Measurements from ENCODE around the gene SIRPB1. TPM values are rescaled to one million over a fixed set of nuclear protein-coding genes. Genes with fewer than 3 reads are reported as not detected.

Gene SIRPB1
- total RNA-seq, 1 experiment from 2014 or later, result 11.6 TPM

DNA sequence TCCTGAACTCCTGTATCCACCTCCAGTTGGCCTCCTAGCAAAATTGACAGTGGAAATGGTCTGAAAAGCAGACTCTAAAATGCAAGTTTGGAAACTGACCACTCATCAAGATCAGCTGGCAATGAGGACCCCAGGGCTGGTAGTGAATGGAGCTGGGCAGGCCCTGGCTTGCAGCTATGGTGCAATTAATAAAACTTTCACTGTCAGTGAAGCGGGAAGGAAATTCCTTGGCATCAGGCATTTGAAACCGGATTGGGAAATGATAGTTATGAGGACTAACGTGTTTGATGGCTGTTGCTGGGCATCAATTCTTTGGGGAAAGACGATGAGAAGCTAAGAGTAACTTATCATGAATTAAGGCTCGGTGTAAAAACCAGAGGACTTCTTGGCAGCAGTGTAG, 19.1 kb downstream of the SIRPB1 start:
- no peaks in the 10 kb centered on the region for H3K79me2 ChIP-seq (ENCODE audit: low read length)
- H3K9me3 ChIP-seq (ENCODE audit: low read length), result no peaks in the 10 kb centered on the region
- H3K9ac ChIP-seq (ENCODE audit: low read length), result no peak overlapping the region
- ChIA-PET POLR2A (ENCODE audit: unreplicated experiment) (no interaction called here), CTCF (no interaction called here)
- no peaks in the 10 kb centered on the region for H3K27me3 ChIP-seq (ENCODE audit: low read length)
- no peak overlapping the region for H3K27ac ChIP-seq (ENCODE audit: low read length)
- H3K4me3 ChIP-seq (ENCODE audit: low read length), result no peak overlapping the region
- no peak overlapping the region for H2AFZ ChIP-seq (ENCODE audit: low read length)
- H4K20me1 ChIP-seq (ENCODE audit: low read length), result no peaks in the 10 kb centered on the region
- TF ChIP-seq, protein P1, sequence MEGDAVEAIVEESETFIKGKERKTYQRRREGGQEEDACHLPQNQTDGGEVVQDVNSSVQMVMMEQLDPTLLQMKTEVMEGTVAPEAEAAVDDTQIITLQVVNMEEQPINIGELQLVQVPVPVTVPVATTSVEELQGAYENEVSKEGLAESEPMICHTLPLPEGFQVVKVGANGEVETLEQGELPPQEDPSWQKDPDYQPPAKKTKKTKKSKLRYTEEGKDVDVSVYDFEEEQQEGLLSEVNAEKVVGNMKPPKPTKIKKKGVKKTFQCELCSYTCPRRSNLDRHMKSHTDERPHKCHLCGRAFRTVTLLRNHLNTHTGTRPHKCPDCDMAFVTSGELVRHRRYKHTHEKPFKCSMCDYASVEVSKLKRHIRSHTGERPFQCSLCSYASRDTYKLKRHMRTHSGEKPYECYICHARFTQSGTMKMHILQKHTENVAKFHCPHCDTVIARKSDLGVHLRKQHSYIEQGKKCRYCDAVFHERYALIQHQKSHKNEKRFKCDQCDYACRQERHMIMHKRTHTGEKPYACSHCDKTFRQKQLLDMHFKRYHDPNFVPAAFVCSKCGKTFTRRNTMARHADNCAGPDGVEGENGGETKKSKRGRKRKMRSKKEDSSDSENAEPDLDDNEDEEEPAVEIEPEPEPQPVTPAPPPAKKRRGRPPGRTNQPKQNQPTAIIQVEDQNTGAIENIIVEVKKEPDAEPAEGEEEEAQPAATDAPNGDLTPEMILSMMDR (conservative IDR thresholded peaks at IDR 0.05; ENCODE audit: low read depth, low read length), result no peak
- TF ChIP-seq EZH2phosphoT487 (IDR thresholded peaks at IDR 0.05; ENCODE audit: borderline replicate concordance, low read length) (no peak), EZH2 (IDR thresholded peaks at IDR 0.05; ENCODE audit: low read length, unreplicated experiment) (no peak)
- H3K36me3 ChIP-seq (ENCODE audit: low read depth, low read length), result no peaks in the 10 kb centered on the region
- H3K4me1 ChIP-seq (ENCODE audit: insufficient read depth, low read length), result no peaks in the 10 kb centered on the region
- no peaks in the 10 kb centered on the region for H3F3A ChIP-seq (ENCODE audit: low read length, unreplicated experiment)
- ATAC-seq (no peak), DNase-seq (no peak)
- H3K4me2 ChIP-seq (ENCODE audit: low read length), result no peak overlapping the region
- H3K9me2 ChIP-seq (replicated peaks; ENCODE audit: low read length), result no peaks in the 10 kb centered on the region
- no TSS peak for BruUV-seq (replicated peaks)
- intact Hi-C loops (cut with micrococcal nuclease), result no loop called here

DNA sequence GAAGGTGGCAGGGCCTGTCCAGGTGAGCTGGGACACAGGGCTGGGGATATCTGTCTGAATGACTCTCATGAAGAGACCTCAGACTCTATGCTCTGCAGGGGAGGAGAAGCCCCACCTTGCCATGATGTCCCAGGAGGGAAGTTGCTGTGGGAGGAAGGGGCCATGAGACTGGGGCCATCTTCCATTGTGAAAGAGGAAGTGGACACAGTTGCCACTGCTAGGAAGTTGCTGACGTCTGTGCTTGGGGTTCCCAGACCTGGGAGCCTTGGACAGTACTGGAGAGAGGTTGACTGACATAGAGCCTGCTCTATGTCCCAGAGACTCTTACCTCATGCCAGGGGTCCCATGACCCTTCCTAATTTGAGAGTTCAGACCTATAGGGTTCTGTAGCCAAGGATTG, 24.5 kb downstream of the SIRPB1 start:
- Histone ChIP-seq H3K9ac (ENCODE audit: low read length) (no peak overlapping the region), H3F3A (ENCODE audit: low read length, unreplicated experiment) (no peaks in the 10 kb centered on the region), H3K9me3 (ENCODE audit: low read length) (no peaks in the 10 kb centered on the region), H3K79me2 (ENCODE audit: low read length) (no peaks in the 10 kb centered on the region), H3K4me1 (ENCODE audit: insufficient read depth, low read length) (no peaks in the 10 kb centered on the region), H3K9me2 (replicated peaks; ENCODE audit: low read length) (no peaks in the 10 kb centered on the region), H3K27ac (ENCODE audit: low read length) (no peak overlapping the region), H3K27me3 (ENCODE audit: low read length) (no peaks in the 10 kb centered on the region), H3K4me2 (ENCODE audit: low read length) (no peak overlapping the region), H2AFZ (ENCODE audit: low read length) (no peak overlapping the region), H3K36me3 (ENCODE audit: low read depth, low read length) (no peaks in the 10 kb centered on the region), H4K20me1 (ENCODE audit: low read length) (no peaks in the 10 kb centered on the region), H3K4me3 (ENCODE audit: low read length) (no peak overlapping the region)
- ChIA-PET CTCF (no interaction called here), POLR2A (ENCODE audit: unreplicated experiment) (no interaction called here)
- no TSS peak for BruUV-seq (replicated peaks)
- TF ChIP-seq EZH2 (IDR thresholded peaks at IDR 0.05; ENCODE audit: low read length, unreplicated experiment), result no peak
- no peak for TF ChIP-seq EZH2phosphoT487 (IDR thresholded peaks at IDR 0.05; ENCODE audit: borderline replicate concordance, low read length)
- TF ChIP-seq, protein P1 (conservative IDR thresholded peaks at IDR 0.05; ENCODE audit: low read depth, low read length), result no peak
- ATAC-seq, result no peak
- no peak for DNase-seq
- intact Hi-C loops (cut with micrococcal nuclease), result no loop called here

DNA sequence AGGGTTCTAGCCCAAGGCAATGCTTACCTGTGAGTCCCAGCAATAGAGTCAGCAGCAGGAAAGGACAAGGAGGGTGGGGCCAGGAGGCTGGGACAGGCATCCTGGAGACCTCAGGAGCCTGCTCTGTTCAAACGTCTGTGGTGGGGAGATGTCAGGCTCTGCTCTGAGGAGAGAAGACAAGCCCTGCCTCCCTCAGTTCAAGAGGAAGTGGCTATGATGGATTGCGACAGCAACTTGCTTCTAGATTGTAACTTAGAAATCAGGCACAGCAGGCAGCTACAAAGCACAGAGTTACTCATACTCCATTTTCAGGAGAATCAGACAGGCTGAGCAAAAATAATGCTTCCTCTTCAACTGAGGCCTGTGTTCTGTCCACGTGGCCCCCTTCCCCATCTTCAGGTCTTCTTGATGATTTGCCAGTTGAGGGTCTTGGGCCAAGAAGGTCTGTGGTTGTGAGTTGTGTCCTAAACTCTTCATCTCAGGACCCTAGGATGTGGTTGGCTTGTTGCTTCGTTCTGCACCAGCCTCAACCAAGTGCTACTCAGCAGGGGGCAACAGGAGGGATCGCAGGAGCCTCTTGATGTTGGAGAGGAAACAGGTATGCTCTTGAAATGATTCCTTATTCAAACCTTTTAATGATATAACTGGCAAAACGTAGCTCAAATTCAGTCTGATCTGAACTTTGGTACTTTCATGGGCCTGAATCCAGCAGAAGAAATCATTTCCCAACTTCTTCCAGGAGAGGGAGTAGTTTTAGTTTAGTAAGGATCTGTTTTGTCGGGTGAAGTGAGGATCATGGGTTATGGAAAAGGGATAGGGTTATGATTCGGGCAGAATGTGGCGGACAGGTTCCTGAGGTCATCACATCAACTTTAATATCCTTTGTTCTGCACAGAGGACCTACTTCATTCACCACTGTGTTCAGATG, 31.0 kb downstream of the SIRPB1 start:
- ChIA-PET CTCF (no interaction called here), POLR2A (ENCODE audit: unreplicated experiment) (no interaction called here)
- no peak overlapping the region for H2AFZ ChIP-seq (ENCODE audit: low read length)
- TF ChIP-seq, protein P1 (conservative IDR thresholded peaks at IDR 0.05; ENCODE audit: low read depth, low read length), result no peak
- TF ChIP-seq EZH2 (IDR thresholded peaks at IDR 0.05; ENCODE audit: low read length, unreplicated experiment) (no peak), EZH2phosphoT487 (IDR thresholded peaks at IDR 0.05; ENCODE audit: borderline replicate concordance, low read length) (no peak)
- no peaks in the 10 kb centered on the region for H3K9me2 ChIP-seq (replicated peaks; ENCODE audit: low read length)
- H3K4me2 ChIP-seq (ENCODE audit: low read length), result no peak overlapping the region
- DNase-seq (no peak), ATAC-seq (no peak)
- H4K20me1 ChIP-seq (ENCODE audit: low read length), result no peaks in the 10 kb centered on the region
- no peaks in the 10 kb centered on the region for H3K79me2 ChIP-seq (ENCODE audit: low read length)
- no peak overlapping the region for H3K9ac ChIP-seq (ENCODE audit: low read length)
- no peak overlapping the region for H3K27ac ChIP-seq (ENCODE audit: low read length)
- no TSS peak for BruUV-seq (replicated peaks)
- intact Hi-C loops (cut with micrococcal nuclease), result no loop called here
- no peaks in the 10 kb centered on the region for H3F3A ChIP-seq (ENCODE audit: low read length, unreplicated experiment)
- H3K27me3 ChIP-seq (ENCODE audit: low read length), result no peaks in the 10 kb centered on the region
- H3K9me3 ChIP-seq (ENCODE audit: low read length), result no peaks in the 10 kb centered on the region
- H3K4me1 ChIP-seq (ENCODE audit: insufficient read depth, low read length), result no peaks in the 10 kb centered on the region
- H3K4me3 ChIP-seq (ENCODE audit: low read length), result no peak overlapping the region
- no peaks in the 10 kb centered on the region for H3K36me3 ChIP-seq (ENCODE audit: low read depth, low read length)
